Measurements from ENCODE around the gene AP1B1. TPM values are rescaled to one million over a fixed set of nuclear protein-coding genes. Genes with fewer than 3 reads are reported as not detected.

AP1B1 gene
- total and polyA plus RNA-seq, 2 experiments from 2014 or later, result 46.6 to 50.1 TPM

GRCh38 chr22:29319072-29319471 is 69.3 kb downstream of the AP1B1 start:
- Histone ChIP-seq H3K4me2 (no peak overlapping the region), H3K9me2 (replicated peaks; ENCODE audit: insufficient read depth) (no peaks in the 10 kb centered on the region), H4K20me1 (ENCODE audit: insufficient read depth, poor library complexity, severe bottlenecking) (no peaks in the 10 kb centered on the region), H3K9me3 (ENCODE audit: low read depth) (no peaks in the 10 kb centered on the region), H2AFZ (no peak overlapping the region), H3K4me1 (ENCODE audit: insufficient read depth) (peaks cover 7% of the 10 kb centered on the region), H3K36me3 (replicated peaks; ENCODE audit: insufficient read depth, low read depth) (no peaks in the 10 kb centered on the region), H3K79me2 (no peaks in the 10 kb centered on the region), H3K4me3 (no peak overlapping the region), H3K27me3 (peaks cover 23% of the 10 kb centered on the region), H3K27ac (no peak overlapping the region)
- TF ChIP-seq, protein P1, sequence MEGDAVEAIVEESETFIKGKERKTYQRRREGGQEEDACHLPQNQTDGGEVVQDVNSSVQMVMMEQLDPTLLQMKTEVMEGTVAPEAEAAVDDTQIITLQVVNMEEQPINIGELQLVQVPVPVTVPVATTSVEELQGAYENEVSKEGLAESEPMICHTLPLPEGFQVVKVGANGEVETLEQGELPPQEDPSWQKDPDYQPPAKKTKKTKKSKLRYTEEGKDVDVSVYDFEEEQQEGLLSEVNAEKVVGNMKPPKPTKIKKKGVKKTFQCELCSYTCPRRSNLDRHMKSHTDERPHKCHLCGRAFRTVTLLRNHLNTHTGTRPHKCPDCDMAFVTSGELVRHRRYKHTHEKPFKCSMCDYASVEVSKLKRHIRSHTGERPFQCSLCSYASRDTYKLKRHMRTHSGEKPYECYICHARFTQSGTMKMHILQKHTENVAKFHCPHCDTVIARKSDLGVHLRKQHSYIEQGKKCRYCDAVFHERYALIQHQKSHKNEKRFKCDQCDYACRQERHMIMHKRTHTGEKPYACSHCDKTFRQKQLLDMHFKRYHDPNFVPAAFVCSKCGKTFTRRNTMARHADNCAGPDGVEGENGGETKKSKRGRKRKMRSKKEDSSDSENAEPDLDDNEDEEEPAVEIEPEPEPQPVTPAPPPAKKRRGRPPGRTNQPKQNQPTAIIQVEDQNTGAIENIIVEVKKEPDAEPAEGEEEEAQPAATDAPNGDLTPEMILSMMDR (IDR thresholded peaks at IDR 0.05; ENCODE audit: poor library complexity), result no peak
- TF ChIP-seq EZH2 (IDR thresholded peaks at IDR 0.05; ENCODE audit: borderline replicate concordance) (no peak), EZH2phosphoT487 (IDR thresholded peaks at IDR 0.05; ENCODE audit: low read depth, severe bottlenecking, unreplicated experiment) (no peak)
- whole genome bisulfite sequencing (ENCODE audit: low lambda C conversion rate, missing lambda C conversion rate), result 93% methylated on average over 2 of the region's 2 CpGs
- no peak for DNase-seq (ENCODE audit: low spot score)

DNA sequence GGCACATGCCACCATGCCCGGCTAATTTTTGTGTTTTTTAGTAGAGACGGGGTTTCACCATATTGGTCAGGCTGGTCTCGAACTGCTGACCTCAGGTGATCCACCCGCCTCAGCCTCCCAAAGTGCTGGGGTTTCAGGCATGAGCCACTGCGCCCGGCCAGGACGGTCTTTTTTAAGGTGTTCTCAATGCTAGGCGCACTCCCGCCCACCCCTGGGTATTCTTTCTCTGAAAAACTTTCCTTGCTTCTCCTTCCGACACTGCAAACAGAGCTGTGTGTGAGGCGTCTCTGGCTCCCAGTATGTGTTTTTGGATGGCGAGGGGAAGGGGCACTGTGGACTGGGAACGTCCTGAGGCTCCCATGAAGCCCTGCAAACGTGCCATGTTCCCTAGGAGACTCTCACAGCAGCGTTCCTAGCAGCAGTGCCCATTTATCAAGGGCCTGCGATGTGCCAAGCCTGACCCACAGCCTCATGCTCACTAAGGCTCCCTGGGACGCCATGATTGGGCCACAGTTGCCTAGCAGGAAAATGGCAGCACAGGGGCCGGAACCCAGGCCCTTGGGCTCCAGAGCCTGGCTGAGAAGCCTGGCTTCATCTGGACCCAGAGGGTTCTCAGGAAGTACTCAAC is 70.4 kb downstream of the AP1B1 start:
- Histone ChIP-seq H3K36me3 (replicated peaks; ENCODE audit: insufficient read depth, low read depth) (no peaks in the 10 kb centered on the region), H3K4me2 (no peak overlapping the region), H3K9me3 (ENCODE audit: low read depth) (no peaks in the 10 kb centered on the region), H3K27ac (no peak overlapping the region), H3K4me3 (no peak overlapping the region), H3K27me3 (peaks cover 34% of the 10 kb centered on the region), H4K20me1 (ENCODE audit: insufficient read depth, poor library complexity, severe bottlenecking) (no peaks in the 10 kb centered on the region), H3K79me2 (no peaks in the 10 kb centered on the region), H3K4me1 (ENCODE audit: insufficient read depth) (peaks cover 7% of the 10 kb centered on the region), H3K9me2 (replicated peaks; ENCODE audit: insufficient read depth) (no peaks in the 10 kb centered on the region), H2AFZ (no peak overlapping the region)
- DNase-seq (ENCODE audit: low spot score), result no peak
- 94% methylated on average over 18 of the region's 18 CpGs for WGBS (ENCODE audit: low lambda C conversion rate, missing lambda C conversion rate)
- no peak for TF ChIP-seq EZH2phosphoT487 (IDR thresholded peaks at IDR 0.05; ENCODE audit: low read depth, severe bottlenecking, unreplicated experiment)
- TF ChIP-seq EZH2 (IDR thresholded peaks at IDR 0.05; ENCODE audit: borderline replicate concordance), result no peak
- TF ChIP-seq, protein P1 (IDR thresholded peaks at IDR 0.05; ENCODE audit: poor library complexity), result no peak

GRCh38 chr22:29316141-29316828 is 72.1 kb downstream of the AP1B1 start:
- Histone ChIP-seq H4K20me1 (ENCODE audit: insufficient read depth, poor library complexity, severe bottlenecking) (no peaks in the 10 kb centered on the region), H3K36me3 (replicated peaks; ENCODE audit: insufficient read depth, low read depth) (no peaks in the 10 kb centered on the region), H3K4me1 (ENCODE audit: insufficient read depth) (peaks cover 7% of the 10 kb centered on the region), H3K4me3 (no peak overlapping the region), H3K9me2 (replicated peaks; ENCODE audit: insufficient read depth) (no peaks in the 10 kb centered on the region), H3K9me3 (ENCODE audit: low read depth) (no peaks in the 10 kb centered on the region), H3K27ac (no peak overlapping the region), H2AFZ (no peak overlapping the region), H3K27me3 (peaks cover 37% of the 10 kb centered on the region), H3K79me2 (no peaks in the 10 kb centered on the region), H3K4me2 (peak overlapping the region; percentile 85)
- TF ChIP-seq EZH2phosphoT487 (IDR thresholded peaks at IDR 0.05; ENCODE audit: low read depth, severe bottlenecking, unreplicated experiment) (no peak), EZH2 (IDR thresholded peaks at IDR 0.05; ENCODE audit: borderline replicate concordance) (no peak)
- TF ChIP-seq, protein P1 (IDR thresholded peaks at IDR 0.05; ENCODE audit: poor library complexity), result no peak
- no peak for DNase-seq (ENCODE audit: low spot score)
- 73% methylated on average over 17 of the region's 18 CpGs for WGBS (ENCODE audit: low lambda C conversion rate, missing lambda C conversion rate)
